HEK293 (cell line): Measurements from ENCODE around the gene PABPN1L.

Experiments
- CTCF ChIP-seq: fragments of 450-650 bp; formaldehyde crosslinking; IDR thresholded peaks from 2 replicates; pipeline ENCODE4 v1.5.1; 2016; ENCODE audit warnings: missing biosample characterization, missing genetic modification characterization
- GLIS1 ChIP-seq: fragments of 450-650 bp; formaldehyde crosslinking; IDR thresholded peaks from 2 replicates; pipeline ENCODE4 v1.5.1; 2016; ENCODE audit warnings: missing biosample characterization, missing genetic modification characterization
- KLF17 ChIP-seq: fragments of 450-650 bp; formaldehyde crosslinking; IDR thresholded peaks from 2 replicates; pipeline ENCODE4 v1.5.1; 2016; ENCODE audit warnings: missing biosample characterization, missing genetic modification characterization
- KLF9 ChIP-seq: fragments of 450-650 bp; formaldehyde crosslinking; IDR thresholded peaks from 2 replicates; pipeline ENCODE4 v1.5.1; 2016; ENCODE audit warnings: missing biosample characterization, missing genetic modification characterization, low read depth
- PRDM4 ChIP-seq: fragments of 450-650 bp; formaldehyde crosslinking; IDR thresholded peaks from 2 replicates; pipeline ENCODE4 v1.5.1; 2017; ENCODE audit warnings: missing biosample characterization, missing genetic modification characterization
- TCF7L2 ChIP-seq: IDR thresholded peaks from 2 replicates; pipeline ENCODE4 v1.6.1; 2011; ENCODE audit warnings: low read depth, mild to moderate bottlenecking, inconsistent platforms, low read length, moderate library complexity, borderline replicate concordance

- TF ChIP-seq PRDM4 (tag by site-specific recombination) (no peak), TCF7L2 (no peak), GLIS1 (tag by site-specific recombination) (no peak), KLF9 (tag by site-specific recombination) (no peak), CTCF (tag by site-specific recombination) (no peak), KLF17 (no peak)
These were observed 47.9 kb downstream of the PABPN1L start for GRCh38 chr16:88818575-88818874.
